ENCODE data around the gene LMNA.

GRCh38 chr1:156104065-156104810, 10.3 kb upstream of the LMNA start:
- TF ChIP-seq ZNF274 (IDR thresholded peaks at IDR 0.05; ENCODE audit: low read depth, low read length) (no peak), YY1 (IDR thresholded peaks at IDR 0.05; ENCODE audit: insufficient read depth, insufficient read length) (no peak), SUZ12 (IDR thresholded peaks at IDR 0.05; ENCODE audit: extremely low read depth, insufficient read depth, insufficient read length) (no peak)
